IMR-90 (cell line): Measurements from ENCODE around the gene JAKMIP1. TPM values are rescaled to one million over a fixed set of nuclear protein-coding genes. Genes with fewer than 3 reads are reported as not detected.

Experiments used
- ATAC-seq: fragments of 200-7000 bp; cut with Tn5 transposase; 2 replicates; pipeline ENCODE4 v1.9.1; 2020; ENCODE audit warnings: low read depth, mild to moderate bottlenecking, moderate library complexity
- BruUV-seq: library from RNA; stranded (reverse); fragments of 400-500 nt; replicated peaks from 2 replicates; lab custom pipeline; 2021; lab: Mats Ljungman, UMichigan
- CTCF ChIA-PET: fragments of 300-600 bp; formaldehyde crosslinking; extraction: SDS; loops from one replicate; lab custom pipeline; 2021; ENCODE audit warnings: antibody characterized with exemption; lab: Yijun Ruan, JAX
- POLR2A ChIA-PET: fragments of 300-600 bp; sonication (Branson Sonifier 250); formaldehyde crosslinking; loops from one replicate; lab custom pipeline; 2022; ENCODE audit warnings: antibody characterized with exemption; ENCODE audit not compliant: unreplicated experiment; lab: Charles Lee
- DNase-seq: peaks from one replicate; pipeline ENCODE4 v3.0.0; 2013
- H2AFZ ChIP-seq: replicated peaks from 2 replicates; pipeline ENCODE3; 2013; ENCODE audit warnings: low read length, mild to moderate bottlenecking; ENCODE audit not compliant: poor library complexity
- H2AK5ac ChIP-seq: 2 replicates; pipeline ENCODE4 v1.6.1; 2013; ENCODE audit warnings: low read depth, low read length, inconsistent platforms
- H2AK9ac ChIP-seq: replicated peaks from 2 replicates; pipeline ENCODE3; 2013; ENCODE audit warnings: mild to moderate bottlenecking, low read depth, low read length, moderate library complexity; ENCODE audit not compliant: poor library complexity
- H2BK120ac ChIP-seq: 2 replicates; pipeline ENCODE4 v1.6.1; 2013; ENCODE audit warnings: low read depth, low read length, inconsistent platforms
- H2BK15ac ChIP-seq: 3 replicates; pipeline ENCODE4 v1.6.1; 2013; ENCODE audit warnings: low read depth, low read length, inconsistent platforms
- H2BK20ac ChIP-seq: 2 replicates; pipeline ENCODE4 v1.6.1; 2013; ENCODE audit warnings: low read depth, mild to moderate bottlenecking, inconsistent platforms, low read length, moderate library complexity
- H2BK5ac ChIP-seq: 2 replicates; pipeline ENCODE4 v1.6.1; 2013; ENCODE audit warnings: mild to moderate bottlenecking, low read depth, low read length, inconsistent platforms; ENCODE audit not compliant: poor library complexity, severe bottlenecking
- H3K14ac ChIP-seq: replicated peaks from 2 replicates; pipeline ENCODE4 v1.6.1; 2013; ENCODE audit warnings: low read depth, low read length, inconsistent platforms
- H3K18ac ChIP-seq: 2 replicates; pipeline ENCODE4 v1.6.1; 2013; ENCODE audit warnings: low read depth, low read length, control low read depth
- H3K23ac ChIP-seq: 2 replicates; pipeline ENCODE4 v1.6.1; 2013; ENCODE audit warnings: low read depth, low read length, inconsistent platforms
- H3K27ac ChIP-seq: 2 replicates; pipeline ENCODE4 v1.5.1; 2013; ENCODE audit warnings: mild to moderate bottlenecking, control low read depth, low read length; ENCODE audit not compliant: insufficient read depth
- H3K27me3 ChIP-seq: 2 replicates; pipeline ENCODE4 v1.6.1; 2013; ENCODE audit warnings: low read length; ENCODE audit not compliant: control insufficient read depth, insufficient read depth
- H3K36me3 ChIP-seq: 2 replicates; pipeline ENCODE4 v1.6.1; 2013; ENCODE audit warnings: low read length, mixed read lengths; ENCODE audit not compliant: control insufficient read depth, insufficient read depth
- H3K4ac ChIP-seq: 2 replicates; pipeline ENCODE4 v1.6.1; 2013; ENCODE audit warnings: low read depth, low read length, inconsistent platforms
- H3K4me1 ChIP-seq: 2 replicates; pipeline ENCODE4 v1.6.1; 2013; ENCODE audit warnings: low read length, mixed read lengths; ENCODE audit not compliant: control insufficient read depth, insufficient read depth
- H3K4me2 ChIP-seq: 2 replicates; pipeline ENCODE4 v1.6.1; 2013; ENCODE audit warnings: low read depth, mild to moderate bottlenecking, control low read depth, low read length, moderate library complexity
- H3K4me3 ChIP-seq: 2 replicates; pipeline ENCODE4 v1.5.1; 2013; ENCODE audit warnings: low read depth, mild to moderate bottlenecking, control low read depth, low read length, moderate library complexity; ENCODE audit not compliant: insufficient read depth
- H3K56ac ChIP-seq: 2 replicates; pipeline ENCODE4 v1.6.1; 2013; ENCODE audit warnings: low read length, inconsistent platforms; ENCODE audit not compliant: insufficient read depth; ENCODE audit errors: extremely low read depth
- H3K79me1 ChIP-seq, 2 experiments: 2 replicates each; pipeline ENCODE4 v1.6.1; 2013; ENCODE audit warnings: low read length in 2 of 2, inconsistent platforms in 1 of 2, low read depth in 1 of 2
- H3K9ac ChIP-seq: 2 replicates; pipeline ENCODE4 v1.6.1; 2013; ENCODE audit warnings: low read depth, low read length, control low read depth
- H3K9me1 ChIP-seq: 2 replicates; pipeline ENCODE4 v1.6.1; 2013; ENCODE audit warnings: low read length, inconsistent platforms; ENCODE audit not compliant: insufficient read depth
- H3K9me3 ChIP-seq: 2 replicates; pipeline ENCODE4 v1.6.1; 2013; ENCODE audit warnings: low read length; ENCODE audit not compliant: control insufficient read depth, insufficient read depth
- H4K20me1 ChIP-seq: 2 replicates; pipeline ENCODE4 v1.6.1; 2013; ENCODE audit warnings: low read length, inconsistent platforms; ENCODE audit not compliant: insufficient read depth
- H4K5ac ChIP-seq: 2 replicates; pipeline ENCODE4 v1.6.1; 2013; ENCODE audit warnings: mild to moderate bottlenecking, low read depth, low read length, control low read depth
- H4K8ac ChIP-seq, 2 experiments: 2 replicates each; pipeline ENCODE4 v1.6.1; 2013; ENCODE audit warnings: low read depth in 2 of 2, low read length in 2 of 2, control low read depth in 1 of 2, inconsistent platforms in 1 of 2
- H4K91ac ChIP-seq: 2 replicates; pipeline ENCODE4 v1.6.1; 2013; ENCODE audit warnings: low read depth, low read length, inconsistent platforms; ENCODE audit not compliant: insufficient read depth
- MXI1 ChIP-seq: IDR thresholded peaks from 2 replicates; pipeline ENCODE4 v1.6.1; 2012; ENCODE audit warnings: low read depth, mild to moderate bottlenecking, low read length, moderate library complexity, borderline replicate concordance
- NFE2L2 ChIP-seq: fragments of 150-350 bp; IDR thresholded peaks from 2 replicates; pipeline ENCODE4 v1.6.1; 2016; ENCODE audit warnings: low read depth, mild to moderate bottlenecking, low read length
- POLR2A ChIP-seq: IDR thresholded peaks from 2 replicates; pipeline ENCODE4 v1.6.1; 2012; ENCODE audit warnings: mild to moderate bottlenecking, low read depth, low read length
- RAD21 ChIP-seq: IDR thresholded peaks from 2 replicates; pipeline ENCODE4 v1.6.1; 2012; ENCODE audit warnings: low read length, improper control_type of control experiment
- SMC3 ChIP-seq: fragments of 150-350 bp; IDR thresholded peaks from 2 replicates; pipeline ENCODE4 v1.6.1; 2016; ENCODE audit warnings: low read depth, mild to moderate bottlenecking, antibody characterized with exemption, low read length, moderate library complexity
- WGBS, 2 experiments: methylation state at CpG; one replicate each; pipeline versions ENCODE4 v1.1.5 to v1.1.7; 2013; ENCODE audit warnings: missing lambda C conversion rate in 2 of 2; ENCODE audit not compliant: insufficient read length in 1 of 2; ENCODE audit errors: extremely low coverage in 2 of 2; 5-methylcytosine and 5-hydroxymethylcytosine counted together
- dilution Hi-C: fragments of 300-500 bp; cut with HindIII; formaldehyde crosslinking; loops from one replicate; pipeline ENCODE4 v1.14.3; 2018; ENCODE audit warnings: low sequenced_read_pairs; ENCODE audit not compliant: unreplicated experiment
- in situ Hi-C: fragments of 300-500 bp; cut with MboI; formaldehyde crosslinking; loops from 3 replicates; pipeline ENCODE4 v1.14.3; 2019; ENCODE audit warnings: low sequenced_read_pairs, inconsistent platforms, mixed read lengths
- intact Hi-C: fragments of 100-400 bp; cut with micrococcal nuclease; formaldehyde crosslinking; loops from 2 replicates; pipeline ENCODE4 v1.10.0; 2022
- polyA plus RNA-seq, 3 experiments: library from polyadenylated mRNA; depleted of rRNA; stranded (reverse); fragments of >200 nt; gene quantifications; 2 replicates each; pipeline ENCODE4 v1.2.3, GENCODE V29; 2012; ENCODE audit warnings: low replicate concordance in 1 of 3
- total RNA-seq: library from RNA; depleted of rRNA; stranded (reverse); fragments of >200 nt; gene quantifications from 2 replicates; pipeline ENCODE4 v1.2.3, GENCODE V29; 2012

The JAKMIP1 gene
- total and polyA plus RNA-seq, 2 of the 4 experiments (the other 2 are of a cell fraction) = not detected

DNA sequence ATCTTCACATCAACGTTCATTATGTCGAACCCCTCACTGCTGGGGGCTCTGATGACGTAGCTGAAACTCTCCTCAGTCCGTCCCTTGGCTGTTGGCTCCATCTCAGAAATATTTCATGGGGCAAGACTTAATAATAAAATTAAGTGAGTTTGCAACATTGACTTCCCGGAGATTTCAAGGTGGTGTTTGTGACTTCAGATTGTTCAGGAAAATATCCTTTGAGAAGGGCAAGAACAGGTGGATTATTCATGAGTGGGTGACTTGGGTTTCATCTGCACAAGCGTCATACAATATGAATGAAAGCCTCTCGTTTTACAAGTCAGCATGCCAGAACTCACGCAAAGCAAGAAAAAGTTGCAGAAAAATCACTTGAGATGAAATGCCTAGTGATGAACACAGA lies 182.0 kb downstream of the JAKMIP1 start, which contains the start of gene C4orf50:
TSS of gene C4orf50 (minus strand) at position 101 of the 400 bp plus-strand sequence.
- H3K9me3 ChIP-seq = no peaks in the 10 kb centered on the region
- H4K91ac ChIP-seq = no peak within 1 kb of the TSS
- H4K5ac ChIP-seq = no peak within 1 kb of the TSS
- H3K27ac ChIP-seq = no peak within 1 kb of the TSS
- no peak within 1 kb of the TSS for H2BK120ac ChIP-seq
- H3K56ac ChIP-seq = no peak within 1 kb of the TSS
- H2AK5ac ChIP-seq = no peak within 1 kb of the TSS
- no peak within 1 kb of the TSS for H2BK5ac ChIP-seq
- no peaks in the 10 kb centered on the region for H3K9me1 ChIP-seq
- H2AFZ ChIP-seq = no peak within 1 kb of the TSS
- no peaks in the 10 kb centered on the region for H4K20me1 ChIP-seq
- H3K23ac ChIP-seq = no peak within 1 kb of the TSS
- intact Hi-C loops = no loop called here
- ATAC-seq (no peak), DNase-seq (no peak)
- dilution Hi-C loops = no loop called here
- no peak within 1 kb of the TSS for H3K4me3 ChIP-seq
- no peaks in the 10 kb centered on the region for H3K36me3 ChIP-seq
- H2AK9ac ChIP-seq = no peak within 1 kb of the TSS
- CTCF ChIA-PET = no interaction called here
- H3K27me3 ChIP-seq = no peaks in the 10 kb centered on the region; the same call in 1 of the 2 replicates
- no peak within 1 kb of the TSS for H3K18ac ChIP-seq
- no peak within 1 kb of the TSS for H3K14ac ChIP-seq
- no peak within 1 kb of the TSS for H2BK15ac ChIP-seq
- in situ Hi-C loops = no loop called here
- H3K79me1 ChIP-seq = no peaks in the 10 kb centered on the region
- POLR2A ChIA-PET = no interaction called here
- no peak within 1 kb of the TSS for H3K4me2 ChIP-seq
- BruUV-seq = no TSS peak
- H3K9ac ChIP-seq = no peak within 1 kb of the TSS
- TF ChIP-seq MXI1 = no peak
- TF ChIP-seq NFE2L2 = no peak
- no peak for TF ChIP-seq POLR2A
- TF ChIP-seq RAD21 = no peak
- no peak for TF ChIP-seq SMC3
- H3K4me1 ChIP-seq = no peaks in the 10 kb centered on the region
- no peak within 1 kb of the TSS for H2BK20ac ChIP-seq
- H3K4ac ChIP-seq = no peak within 1 kb of the TSS
- no peak within 1 kb of the TSS for H4K8ac ChIP-seq
- WGBS, 2 experiments = no CpG with 5 or more reads among the region's 8 CpGs
